ENCODE results near the gene ITGA2B.

DNA sequence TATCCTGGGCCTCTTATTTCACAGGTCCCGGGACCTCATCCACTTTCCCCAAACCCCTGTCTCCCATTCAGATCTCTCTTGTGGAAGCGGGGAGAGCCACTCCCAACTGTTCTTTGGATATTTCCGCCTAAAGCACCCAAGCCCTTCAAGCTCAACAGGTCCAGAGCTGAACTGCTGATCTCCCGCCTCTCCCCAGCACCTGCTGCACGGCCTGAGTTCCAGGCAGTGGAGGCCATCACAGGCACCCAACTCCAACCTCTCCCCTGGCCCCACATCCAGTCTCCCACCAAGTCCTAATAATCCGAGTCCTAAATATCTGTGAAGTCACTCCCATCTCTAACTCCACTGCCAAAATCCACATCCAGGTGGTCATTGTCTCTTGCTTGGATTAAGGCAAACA is 6.5 kb downstream of the ITGA2B start:
- TF ChIP-seq, protein P1, sequence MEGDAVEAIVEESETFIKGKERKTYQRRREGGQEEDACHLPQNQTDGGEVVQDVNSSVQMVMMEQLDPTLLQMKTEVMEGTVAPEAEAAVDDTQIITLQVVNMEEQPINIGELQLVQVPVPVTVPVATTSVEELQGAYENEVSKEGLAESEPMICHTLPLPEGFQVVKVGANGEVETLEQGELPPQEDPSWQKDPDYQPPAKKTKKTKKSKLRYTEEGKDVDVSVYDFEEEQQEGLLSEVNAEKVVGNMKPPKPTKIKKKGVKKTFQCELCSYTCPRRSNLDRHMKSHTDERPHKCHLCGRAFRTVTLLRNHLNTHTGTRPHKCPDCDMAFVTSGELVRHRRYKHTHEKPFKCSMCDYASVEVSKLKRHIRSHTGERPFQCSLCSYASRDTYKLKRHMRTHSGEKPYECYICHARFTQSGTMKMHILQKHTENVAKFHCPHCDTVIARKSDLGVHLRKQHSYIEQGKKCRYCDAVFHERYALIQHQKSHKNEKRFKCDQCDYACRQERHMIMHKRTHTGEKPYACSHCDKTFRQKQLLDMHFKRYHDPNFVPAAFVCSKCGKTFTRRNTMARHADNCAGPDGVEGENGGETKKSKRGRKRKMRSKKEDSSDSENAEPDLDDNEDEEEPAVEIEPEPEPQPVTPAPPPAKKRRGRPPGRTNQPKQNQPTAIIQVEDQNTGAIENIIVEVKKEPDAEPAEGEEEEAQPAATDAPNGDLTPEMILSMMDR (IDR thresholded peaks at IDR 0.05), result no peak
- TF ChIP-seq POLR2A (IDR thresholded peaks at IDR 0.05) (no peak), EP300 (IDR thresholded peaks at IDR 0.05) (no peak)
